Left forelimb (tissue), 1 donor: Measurements from ENCODE around the gene ST6GALNAC1.

Experiments used
- DNase-seq: peaks from one replicate; pipeline ENCODE4 v3.0.0-alpha.2; 2018; ENCODE audit warnings: low spot score

Gene ST6GALNAC1

GRCh38 chr17:76577876-76578275 lies 65.7 kb downstream of the ST6GALNAC1 start:
- no peak for DNase-seq

GRCh38 chr17:76576189-76576588 lies 67.4 kb downstream of the ST6GALNAC1 start:
- no peak for DNase-seq

- DNase-seq, result no peak
Measured at GRCh38 chr17:76575570-76575969, 68.0 kb downstream of the ST6GALNAC1 start.
